SIG-M5 (cell line): ENCODE measurements around the gene KRTAP9-4.
"Not testable (repeated sequence)": the region's sequence is repeated elsewhere in the genome, so short reads cannot be mapped to it uniquely, and the experiment has no call there.

ENCODE experiments used
- DNase-seq: peaks from one replicate; lab custom pipeline; 2025; lab: John Stamatoyannopoulos, UW

The KRTAP9-4 gene

GRCh38 chr17:41265078-41265477, 15.6 kb downstream of the KRTAP9-4 start, which contains the start of gene KRTAP9-6:
TSS of gene KRTAP9-6 (plus strand) at chr17:41265378. CDS start at chr17:41265378, 0 bp downstream.
- no peak for DNase-seq

DNA sequence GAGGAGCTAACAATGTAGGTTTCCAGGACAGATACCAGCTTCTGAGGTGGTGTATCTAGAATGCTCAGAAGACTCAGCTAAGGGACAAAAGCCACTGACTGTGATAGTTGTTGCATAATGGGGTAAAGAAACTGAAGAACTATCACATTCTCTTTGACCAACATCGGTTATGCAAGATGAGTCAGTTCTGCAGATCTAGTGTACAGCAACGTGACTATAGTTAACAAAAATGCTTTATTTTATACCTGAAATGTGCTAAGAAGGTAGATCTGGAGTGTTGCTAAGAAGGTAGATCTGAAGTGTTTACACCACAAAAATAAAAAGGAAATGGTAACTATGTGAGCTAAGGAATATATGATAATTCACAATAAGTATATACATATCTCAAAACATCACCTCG, 18.2 kb downstream of the KRTAP9-4 start:
- DNase-seq: no peak

DNA sequence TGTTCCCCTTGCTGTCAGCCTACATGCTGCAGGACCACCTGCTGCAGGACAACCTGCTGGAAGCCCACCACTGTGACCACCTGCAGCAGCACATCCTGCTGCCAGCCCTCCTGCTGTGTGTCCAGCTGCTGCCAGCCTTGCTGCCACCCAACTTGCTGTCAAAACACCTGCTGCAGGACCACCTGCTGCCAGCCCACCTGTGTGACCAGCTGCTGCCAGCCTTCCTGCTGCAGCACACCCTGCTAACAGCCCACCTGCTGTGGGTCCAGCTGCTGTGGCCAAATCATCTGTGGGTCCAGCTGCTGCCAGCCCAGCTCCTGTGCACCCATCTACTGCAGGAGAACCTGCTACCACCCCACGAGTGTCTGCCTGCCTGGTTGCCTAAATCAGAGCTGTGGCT, 21.8 kb downstream of the KRTAP9-4 start:
- DNase-seq: not testable (repeated sequence)

GRCh38 chr17:41271858-41272257, 22.4 kb downstream of the KRTAP9-4 start:
- no peak for DNase-seq

- DNase-seq: not testable (repeated sequence)
Measured at GRCh38 chr17:41275648-41276190, 26.2 kb downstream of the KRTAP9-4 start, which contains the start of gene KRTAP9-7. TSS of gene KRTAP9-7 (plus strand) at chr17:41275698. CDS start at chr17:41275698, 0 bp downstream.

DNA sequence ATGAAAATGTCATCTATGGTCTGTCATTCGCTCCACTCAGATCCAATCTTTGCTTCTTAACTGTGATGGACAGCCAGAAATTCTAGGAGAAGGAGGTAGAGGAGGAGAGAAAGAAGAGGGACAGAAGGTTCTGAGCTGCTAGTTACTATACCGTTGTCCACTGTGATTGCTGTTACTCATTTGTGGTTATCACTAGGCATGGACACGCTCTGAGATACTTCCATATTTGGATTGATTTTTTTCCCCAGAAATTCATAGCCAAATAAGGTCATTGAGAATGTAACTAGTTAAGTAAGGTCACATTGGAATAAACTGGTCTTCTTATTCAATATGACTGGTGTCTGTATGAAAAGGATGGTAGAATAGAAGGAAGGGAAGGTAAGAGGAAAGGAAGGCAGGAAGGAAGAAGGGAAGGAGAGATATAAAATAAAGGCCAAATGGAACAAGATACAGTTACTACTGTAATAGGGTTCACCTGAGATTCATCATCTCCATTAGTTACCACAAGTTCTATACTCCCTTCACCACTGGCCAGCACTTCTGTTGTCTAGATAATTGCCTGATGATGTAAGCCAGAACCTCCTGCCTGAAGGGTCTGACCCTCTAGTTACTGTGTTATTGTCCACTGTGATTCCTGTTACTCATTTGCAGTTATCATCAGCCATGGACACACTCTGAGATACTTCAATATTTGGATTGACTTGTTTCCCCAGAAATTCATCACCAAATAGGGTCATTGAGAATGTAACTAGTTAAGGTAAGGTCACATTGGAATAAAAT, 28.9 kb downstream of the KRTAP9-4 start:
- DNase-seq: no peak

DNA sequence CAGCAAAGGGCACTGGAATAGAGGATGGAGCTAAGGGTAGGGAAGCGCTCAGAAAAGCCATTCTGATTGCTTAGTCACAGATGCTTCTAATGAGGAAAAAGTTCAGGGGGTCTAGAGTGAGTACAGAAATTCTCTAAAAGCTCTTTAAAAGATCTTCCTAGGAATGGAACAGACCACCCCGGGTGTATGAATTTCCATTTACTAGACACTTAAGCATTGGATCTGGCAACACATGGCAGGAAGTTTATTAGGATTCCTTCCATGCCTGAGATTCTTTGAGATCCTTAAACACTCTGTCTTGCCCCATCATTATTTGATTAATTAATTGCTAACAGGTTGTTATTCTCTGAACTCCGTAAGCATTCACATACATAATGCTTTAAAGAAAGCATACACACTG, 34.6 kb downstream of the KRTAP9-4 start:
- DNase-seq: no peak

DNA sequence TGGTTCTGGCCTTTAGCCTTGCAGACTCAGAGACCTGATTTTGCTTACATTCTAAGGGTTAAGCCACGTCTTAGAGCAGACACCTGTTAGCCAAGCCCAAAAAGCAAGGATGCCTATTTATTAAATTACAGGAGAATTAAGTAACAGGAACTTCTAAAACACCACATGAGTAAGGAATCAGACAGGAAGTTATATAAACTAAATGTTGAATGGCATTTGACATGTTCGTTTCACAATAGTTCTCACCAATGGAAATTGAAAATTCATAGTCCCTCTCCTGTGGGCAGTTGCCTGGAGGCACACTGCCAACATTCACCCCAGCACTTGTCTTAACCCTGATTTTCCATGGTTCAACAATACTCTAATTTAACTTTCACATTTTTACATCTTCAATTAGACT, 35.1 kb downstream of the KRTAP9-4 start:
- no peak for DNase-seq

- DNase-seq: no peak
Measured at GRCh38 chr17:41287050-41287449, 37.6 kb downstream of the KRTAP9-4 start.

DNA sequence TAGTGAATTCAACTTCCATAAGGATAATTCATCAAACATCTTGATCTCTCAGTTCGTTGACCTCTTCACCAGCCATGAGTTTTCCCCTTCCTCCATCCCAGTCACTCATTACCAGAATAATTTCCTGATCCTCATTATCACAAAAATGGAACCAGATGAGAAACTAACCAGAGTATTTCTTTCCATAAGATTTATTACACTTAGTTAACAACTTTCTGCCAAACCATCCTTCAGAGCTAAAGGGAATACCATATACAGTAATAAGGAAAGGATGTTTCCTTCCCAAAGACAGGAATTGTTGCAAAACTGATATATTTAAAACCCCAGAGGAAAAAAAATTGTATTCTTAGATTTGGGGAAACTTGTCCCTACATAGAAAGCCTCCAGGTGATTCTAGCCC, 44.5 kb downstream of the KRTAP9-4 start:
- DNase-seq: no peak

DNA sequence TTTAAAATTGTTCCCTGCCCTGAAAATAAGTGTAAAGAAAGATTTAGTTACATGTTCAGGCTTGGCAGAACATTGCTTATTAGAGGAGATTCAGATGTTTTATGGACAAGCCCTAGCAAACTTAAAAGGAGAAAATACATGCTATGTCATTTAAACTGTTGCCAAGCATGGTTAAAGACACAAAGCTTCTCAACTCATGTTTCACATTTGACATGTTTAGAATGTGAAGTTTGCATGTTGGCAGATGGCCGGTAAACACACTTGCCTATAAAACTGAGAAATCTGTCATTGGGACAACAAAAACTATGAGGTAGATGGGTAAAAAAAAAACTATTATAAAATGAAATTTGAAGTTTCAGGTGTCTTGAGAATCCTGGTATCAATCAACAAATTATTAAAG, 47.4 kb downstream of the KRTAP9-4 start:
- no peak for DNase-seq

DNA sequence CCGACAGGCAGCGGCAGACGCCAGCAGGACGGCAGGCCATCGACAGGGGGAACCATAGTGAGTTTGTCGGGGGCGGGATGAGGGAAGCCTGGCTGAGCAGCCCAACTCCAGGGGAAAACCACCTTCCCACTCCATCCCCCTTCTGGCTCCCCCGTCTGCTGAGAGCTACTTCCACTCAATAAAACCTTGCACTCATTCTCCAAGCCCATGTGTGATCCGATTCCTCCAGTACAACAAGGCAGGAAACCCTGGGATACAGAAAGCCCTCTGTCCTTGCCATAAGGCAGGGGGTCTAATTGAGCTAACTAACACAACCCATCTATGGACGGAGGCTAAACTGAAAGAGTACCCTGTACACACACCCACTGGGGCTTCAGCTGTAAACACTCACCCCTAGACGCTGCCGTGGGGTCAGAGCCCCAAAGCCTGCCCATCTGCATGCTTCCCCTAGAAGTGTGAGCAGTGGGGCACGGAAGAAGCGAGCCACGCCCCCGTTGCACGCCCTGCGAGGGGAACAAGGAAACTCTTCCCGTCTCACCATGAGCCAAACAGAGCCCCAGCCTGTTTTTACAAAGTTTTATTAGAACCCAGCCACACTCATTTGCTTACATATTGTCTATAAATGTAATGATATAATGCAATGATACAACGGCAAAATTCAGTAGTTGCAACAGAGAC, 49.1 kb downstream of the KRTAP9-4 start:
- no peak for DNase-seq
